Activated CD4-positive, CD25-positive, alpha-beta regulatory T cell treated with anti-CD3 and anti-CD28 coated beads, Interleukin-2, amount 50 U/mL, for 24 hours (primary cell): ENCODE data around the gene GPR132.
A peak's percentile ranks its signal among the peaks of the same experiment; 100 is the strongest.

Source experiments
- ATAC-seq, 2 donors: fragments of 150-1000 bp; cut with Tn5 transposase; one replicate each; pipeline ENCODE4 v1.10.0; 2021; ENCODE audit warnings: mild to moderate bottlenecking in 1 of 2, moderate library complexity in 1 of 2

GPR132 gene

DNA sequence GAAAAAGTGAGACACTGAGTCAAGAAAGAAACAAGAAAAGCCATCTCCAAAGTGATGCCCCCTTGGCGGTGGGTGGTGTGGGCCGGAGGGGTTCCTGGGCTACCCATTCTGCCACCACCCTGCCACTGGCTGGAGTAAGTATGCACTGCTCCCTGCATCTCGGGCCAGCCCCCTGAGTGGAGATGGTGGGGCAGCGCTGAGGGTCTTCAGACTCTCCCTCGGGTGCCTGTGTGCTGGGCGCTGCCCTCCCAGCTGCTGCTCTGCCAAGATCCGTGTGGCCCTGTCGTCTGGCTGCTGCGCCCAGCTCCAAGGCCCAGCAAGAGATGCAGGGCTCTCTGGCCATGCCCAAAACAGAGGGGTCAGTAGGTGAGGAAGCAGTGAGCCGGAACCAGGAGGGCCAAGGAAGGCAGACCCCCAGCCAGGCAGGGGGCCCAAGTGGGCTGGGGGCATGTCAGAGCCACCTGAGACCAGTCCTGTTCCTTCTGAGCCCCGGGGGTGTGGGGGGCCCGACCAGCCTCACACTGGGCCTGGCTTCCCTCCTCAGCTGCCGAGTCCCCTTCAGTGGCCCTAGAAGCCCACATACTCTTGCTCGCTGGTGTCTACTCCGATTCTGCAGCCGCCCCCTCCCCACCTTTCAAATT is 5.2 kb downstream of the GPR132 start:
- ATAC-seq = no peak

- peak; percentile 58 to 61 for ATAC-seq
Observed at GRCh38 chr14:105059035-105059924, 6.0 kb downstream of the GPR132 start.

DNA sequence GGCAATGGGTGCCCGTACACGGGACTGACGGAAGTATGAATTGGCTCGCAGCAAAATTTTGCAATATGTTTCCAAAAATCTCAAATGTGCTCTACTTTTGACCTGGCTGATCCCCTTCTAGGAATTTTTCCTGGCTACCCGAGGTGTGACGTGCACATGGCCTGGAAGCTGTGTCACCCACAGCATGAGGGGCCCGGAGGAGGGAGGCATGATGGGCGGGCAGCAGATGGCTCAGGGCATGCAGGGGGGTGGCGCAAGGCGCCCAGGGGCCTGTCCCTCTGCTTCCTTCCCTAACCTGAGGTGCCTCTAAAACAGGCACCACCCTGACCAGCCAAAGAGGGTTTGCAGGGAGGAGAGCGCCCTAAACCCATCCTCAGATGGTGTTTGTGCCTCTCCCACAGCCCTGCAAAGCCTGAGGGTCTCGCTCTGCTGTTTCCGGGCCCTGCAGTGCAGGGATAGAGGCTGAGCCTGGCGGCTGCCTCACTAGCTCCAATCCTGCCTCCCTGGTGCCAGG is 6.7 kb downstream of the GPR132 start:
- ATAC-seq = no peak

DNA sequence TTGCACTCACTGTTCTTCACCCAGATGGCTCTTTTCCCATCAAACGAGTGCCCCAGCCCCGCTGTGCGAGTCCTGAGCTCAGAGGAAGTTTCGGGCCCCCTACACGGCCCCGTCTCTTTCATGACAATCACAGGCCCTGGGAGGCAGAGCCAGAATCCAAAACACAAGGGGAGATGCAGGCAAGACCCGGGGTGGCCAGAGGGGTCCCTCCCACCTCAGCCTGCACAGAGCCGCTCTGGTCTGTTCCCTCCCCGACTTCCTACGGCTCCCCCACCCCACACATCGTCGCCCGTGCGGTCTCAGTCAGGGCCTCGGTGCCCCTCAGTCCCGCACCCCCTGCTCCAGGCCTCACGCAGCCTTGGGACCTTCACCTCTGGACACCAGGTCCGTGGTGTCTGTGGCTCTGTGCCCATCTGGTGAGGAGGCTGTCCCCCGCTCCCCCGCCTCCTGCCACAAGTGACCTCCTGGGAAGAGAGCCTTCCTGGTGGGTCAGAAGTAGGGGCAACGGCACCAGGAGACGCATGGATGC is 8.9 kb downstream of the GPR132 start:
- no peak for ATAC-seq

DNA sequence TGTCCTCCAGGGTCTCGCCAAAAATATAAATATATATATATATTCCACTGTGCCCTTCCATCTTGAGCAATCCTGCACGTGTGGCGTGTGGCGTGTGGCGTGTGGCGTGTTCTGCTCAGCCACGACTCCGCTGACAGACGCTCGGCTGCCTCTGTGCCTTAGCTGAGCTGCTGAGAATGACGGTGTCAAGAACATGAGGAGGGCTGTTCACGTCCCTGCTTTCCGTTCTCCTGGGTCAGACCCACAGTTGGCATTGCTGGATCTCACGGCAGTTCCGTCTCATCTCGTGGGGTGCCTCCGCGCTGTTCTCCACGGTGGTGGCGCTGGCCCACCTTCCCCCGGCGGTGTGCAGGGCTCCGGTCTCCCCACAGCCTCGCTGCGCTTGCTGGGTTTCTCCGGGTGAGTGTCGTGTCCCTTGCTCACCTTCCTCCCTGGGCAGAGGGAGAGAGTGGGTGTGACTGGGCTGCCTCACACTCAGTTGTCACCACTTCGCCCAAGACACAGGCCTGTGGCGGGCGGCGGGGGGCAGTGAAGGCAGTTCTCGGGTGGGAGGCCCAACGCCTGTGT is 9.4 kb downstream of the GPR132 start:
- ATAC-seq = no peak

- ATAC-seq = no peak
Observed at GRCh38 chr14:105055334-105055733, 9.9 kb downstream of the GPR132 start.

DNA sequence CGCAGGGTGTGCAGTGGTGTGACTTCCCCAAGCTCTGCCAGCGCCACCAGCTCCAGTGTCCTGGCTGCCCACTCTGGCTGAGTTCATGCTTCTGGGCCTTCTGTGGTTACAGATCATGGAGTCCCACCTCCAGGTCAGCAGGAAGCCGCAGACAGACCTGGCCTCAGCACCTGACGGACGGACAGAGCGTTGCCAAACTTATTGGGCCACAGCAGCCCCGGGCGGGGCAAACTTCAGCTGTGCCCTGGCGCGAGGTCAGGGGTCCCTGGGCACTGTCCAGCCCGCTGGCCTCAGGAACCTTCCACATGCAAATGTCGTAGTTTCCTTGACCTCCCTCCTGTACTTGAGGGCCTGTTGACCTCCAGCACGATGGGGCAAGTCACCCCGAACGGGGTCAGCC is 11.2 kb downstream of the GPR132 start:
- ATAC-seq = no peak

DNA sequence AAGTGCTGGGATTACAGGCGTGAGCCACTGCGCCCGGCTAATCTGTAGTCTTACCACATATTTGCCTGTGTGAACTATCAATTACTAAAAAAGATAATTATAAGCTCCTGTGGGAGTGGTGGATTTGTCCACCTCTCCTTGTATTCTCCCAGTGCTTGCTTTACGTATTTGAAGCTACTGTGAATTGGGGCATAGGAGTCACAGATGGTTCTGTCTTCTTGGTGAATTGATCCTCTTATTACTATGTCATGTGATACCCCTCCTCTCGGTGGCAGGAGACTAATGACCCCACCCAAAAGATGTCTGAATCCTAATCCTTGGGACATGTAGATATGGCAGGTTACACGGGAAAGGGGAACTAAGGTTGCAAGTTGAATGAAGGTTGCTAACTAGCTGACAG is 11.8 kb downstream of the GPR132 start:
- ATAC-seq = no peak

DNA sequence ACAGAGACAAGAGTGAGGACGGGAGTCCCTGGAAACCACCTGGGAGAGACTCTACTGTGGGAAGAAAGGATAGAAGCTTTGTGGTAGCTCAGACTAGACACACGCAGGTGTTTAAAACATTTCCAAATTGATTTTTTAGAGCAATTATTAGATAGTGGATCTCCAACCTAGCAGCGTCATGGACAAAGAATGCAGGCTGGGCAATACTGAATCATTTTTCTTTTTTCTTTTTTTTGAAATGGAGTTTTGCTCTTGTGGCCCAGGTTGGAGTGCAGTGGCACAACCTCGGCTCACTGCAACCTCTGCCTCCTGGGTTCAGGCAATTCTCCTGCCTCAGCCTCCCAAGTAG is 13.1 kb downstream of the GPR132 start:
- no peak for ATAC-seq

GRCh38 chr14:105051182-105052109 is 13.8 kb downstream of the GPR132 start:
- ATAC-seq = no peak

- no peak for ATAC-seq
Observed at GRCh38 chr14:105050551-105050897, 14.7 kb downstream of the GPR132 start.

- no peak for ATAC-seq
Observed at GRCh38 chr14:105049753-105050550, 15.3 kb downstream of the GPR132 start.

DNA sequence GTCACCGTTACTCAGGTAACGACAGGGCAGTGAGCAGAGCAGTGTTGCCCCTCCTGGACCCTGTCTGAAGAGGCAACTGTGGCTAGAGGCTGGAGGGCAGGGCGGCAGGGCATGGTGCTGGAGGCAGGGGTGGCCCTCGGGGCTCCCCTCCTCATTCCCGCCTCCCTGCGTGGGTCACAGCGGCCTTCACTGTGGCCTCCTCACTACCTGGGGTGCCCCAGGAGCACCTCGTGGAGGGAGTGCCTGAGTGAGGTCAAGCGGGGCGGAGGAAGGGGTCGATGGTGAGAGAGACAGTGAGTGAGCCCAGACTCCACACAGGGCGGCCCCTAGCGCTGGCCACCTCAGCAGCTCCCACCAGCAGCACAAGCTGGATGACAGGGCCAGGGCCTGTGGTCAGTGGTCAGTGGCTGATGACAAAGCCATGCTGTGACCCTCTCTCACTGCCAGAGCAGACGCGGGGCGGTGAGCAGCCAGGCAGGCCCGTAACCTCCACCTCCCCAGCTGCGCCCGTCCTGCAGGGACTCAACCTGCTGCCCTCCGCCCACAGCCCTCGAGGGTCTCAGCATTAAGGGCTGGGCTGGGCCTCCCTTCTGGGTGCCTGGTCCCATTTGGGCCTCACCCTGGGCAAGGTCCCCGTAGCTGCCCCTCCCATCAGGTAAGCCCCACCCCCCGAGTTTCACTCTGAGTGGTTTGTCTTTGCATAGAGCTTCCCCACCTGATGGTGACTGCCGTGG is 17.8 kb downstream of the GPR132 start:
- ATAC-seq = no peak

DNA sequence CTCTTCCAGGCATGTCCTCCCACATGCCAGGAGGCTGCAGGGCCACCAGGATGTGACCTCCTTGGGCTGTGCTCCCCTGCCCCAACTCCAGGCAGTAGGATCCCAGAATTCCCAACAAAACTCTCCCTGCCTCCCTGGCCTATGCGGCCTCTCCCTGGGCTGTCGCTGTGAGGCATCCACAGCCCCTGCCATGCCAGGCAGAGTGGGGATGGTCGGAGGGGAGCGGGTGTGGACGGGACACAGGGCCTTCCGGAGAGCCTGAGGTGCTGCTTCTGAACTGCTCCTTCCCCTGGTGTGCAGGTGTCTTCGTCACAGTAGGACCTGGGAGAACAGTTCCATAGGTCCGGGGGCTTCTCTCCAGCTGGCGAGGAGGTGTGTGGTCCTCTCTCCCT is 18.3 kb downstream of the GPR132 start:
- ATAC-seq = no peak

- ATAC-seq = peak; percentile 81 to 83
Observed at GRCh38 chr14:105045710-105046326, 19.4 kb downstream of the GPR132 start.

DNA sequence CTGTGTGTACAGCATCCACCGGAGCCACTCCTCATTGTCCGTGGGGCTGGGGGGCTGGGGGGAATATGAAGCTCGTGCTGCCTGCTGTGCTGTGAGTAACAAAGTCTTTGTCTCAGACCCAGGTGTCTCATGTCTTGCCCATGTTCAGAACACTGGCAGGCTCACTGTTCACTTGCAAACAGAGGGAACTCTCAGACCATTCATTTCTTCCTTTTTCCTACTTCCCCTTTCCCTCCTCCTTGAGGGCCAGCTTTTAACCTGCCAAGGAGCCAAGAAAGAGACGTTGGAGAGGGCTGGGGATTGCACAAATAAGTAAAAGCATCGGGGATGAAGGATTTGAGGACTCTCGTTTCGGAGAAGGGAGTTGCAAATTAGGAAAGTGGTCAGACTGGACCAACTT is 21.6 kb downstream of the GPR132 start:
- ATAC-seq = no peak

GRCh38 chr14:105042813-105043212 is 22.4 kb downstream of the GPR132 start:
- ATAC-seq = no peak

DNA sequence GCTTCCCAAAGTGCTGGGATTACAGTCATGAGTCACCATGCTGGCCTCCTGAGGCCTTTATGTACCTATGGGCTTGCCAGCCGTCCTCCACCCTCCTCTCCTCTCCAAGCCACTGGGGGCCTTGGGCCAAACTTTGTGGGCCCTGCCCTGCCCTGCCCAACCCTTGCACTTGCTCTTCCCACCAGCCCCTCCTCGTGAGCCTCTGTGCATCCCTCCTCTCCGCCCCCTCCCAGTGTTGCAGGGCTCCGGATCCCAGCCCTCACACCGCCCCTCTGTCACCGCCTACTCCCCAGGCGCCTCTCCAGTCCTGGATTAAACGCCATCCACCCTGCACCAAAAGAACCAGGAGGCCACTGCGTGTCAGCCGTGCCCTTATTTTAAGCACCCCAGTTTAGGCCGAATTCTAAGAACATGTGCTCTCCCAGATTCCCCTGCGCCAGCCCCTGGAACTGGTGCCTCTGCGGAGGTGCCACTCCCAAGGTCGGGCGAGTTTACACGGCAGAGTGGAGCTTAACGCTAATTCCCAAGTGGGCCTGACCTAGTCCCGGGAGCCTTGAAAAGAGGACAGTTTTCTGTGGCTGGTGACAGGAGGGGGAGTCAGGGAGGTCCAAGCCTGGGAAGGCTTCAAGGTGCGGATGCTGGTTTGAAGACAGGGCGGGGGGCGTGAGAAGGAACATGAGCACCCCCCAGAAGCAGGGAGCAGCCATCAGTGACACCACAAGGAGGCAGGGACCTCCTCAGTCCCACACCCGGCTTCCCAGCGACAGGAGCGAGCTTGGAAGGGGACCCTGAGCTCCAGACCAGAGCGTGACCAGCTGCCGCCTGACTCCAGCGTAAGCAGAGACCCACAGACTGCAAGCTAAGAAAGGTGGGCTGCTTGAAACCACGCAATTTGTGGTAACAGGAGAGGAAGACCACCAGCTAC is 23.1 kb downstream of the GPR132 start:
- ATAC-seq = no peak

GRCh38 chr14:105039458-105040205 is 25.6 kb downstream of the GPR132 start:
- no peak for ATAC-seq
